Astrocyte of the hippocampus (primary cell): Measurements from ENCODE around the gene SCARF2.
A peak's percentile ranks its signal among the peaks of the same experiment; 100 is the strongest.

Experiments
- DNase-seq: peaks from one replicate; pipeline ENCODE4 v3.0.0; 2011; ENCODE audit warnings: low read depth, low spot score

Gene SCARF2

GRCh38 chr22:20440637-20441591 lies 3.3 kb upstream of the SCARF2 start:
- DNase-seq: no peak

DNA sequence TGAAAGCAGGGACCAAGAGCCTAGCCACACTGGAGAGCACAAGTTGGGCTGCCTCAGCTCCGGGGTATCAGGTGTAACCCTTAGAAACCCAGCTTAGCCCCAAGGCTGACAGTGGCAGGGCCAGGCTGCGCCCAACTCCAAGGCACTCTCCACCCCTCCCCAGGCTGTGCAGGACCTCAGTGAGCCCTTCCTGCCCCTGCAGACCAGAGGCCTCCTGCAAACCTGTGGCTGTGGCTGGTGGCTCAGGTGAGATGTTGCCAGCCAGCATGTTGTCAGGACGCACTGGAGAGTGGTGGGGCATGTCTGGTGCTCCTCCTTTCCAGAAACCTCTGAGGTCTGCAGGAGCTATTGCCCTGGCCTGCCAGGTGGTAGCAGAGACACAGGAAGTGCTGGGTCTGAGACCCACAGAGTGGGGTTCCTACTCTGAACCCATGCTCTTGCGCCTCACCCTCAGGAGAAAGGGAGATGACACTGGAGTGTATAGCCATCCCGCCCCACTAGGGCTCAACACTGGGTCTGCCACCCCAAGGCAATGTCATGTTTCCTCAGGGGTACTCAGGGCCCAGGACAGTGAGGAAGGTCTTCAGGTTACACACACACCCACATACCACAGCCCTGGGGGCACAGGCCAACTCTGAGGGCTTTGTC lies 2.4 kb upstream of the SCARF2 start:
- no peak for DNase-seq

DNA sequence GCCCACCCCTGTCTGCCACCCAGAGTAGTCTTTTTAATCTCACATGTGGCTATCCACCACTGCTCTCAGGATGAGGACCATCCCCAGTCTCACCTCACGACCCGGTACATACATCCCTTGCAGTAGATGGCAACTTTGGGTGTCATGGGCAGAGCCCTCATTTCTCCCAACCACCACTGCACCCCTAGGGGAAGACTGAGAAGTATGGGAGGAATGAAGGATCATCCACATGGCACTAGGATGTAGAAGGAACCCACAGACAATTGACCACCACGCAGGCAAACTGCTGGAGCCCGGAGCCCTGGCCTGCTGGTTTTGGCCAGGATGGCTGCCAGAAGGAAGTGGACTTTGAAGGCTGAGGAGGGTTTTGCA lies 1.9 kb upstream of the SCARF2 start:
- no peak for DNase-seq

GRCh38 chr22:20438678-20439492 lies 1.3 kb upstream of the SCARF2 start:
- DNase-seq: no peak

- DNase-seq: no peak
Measured at GRCh38 chr22:20438427-20438677, 727 bp upstream of the SCARF2 start.

DNA sequence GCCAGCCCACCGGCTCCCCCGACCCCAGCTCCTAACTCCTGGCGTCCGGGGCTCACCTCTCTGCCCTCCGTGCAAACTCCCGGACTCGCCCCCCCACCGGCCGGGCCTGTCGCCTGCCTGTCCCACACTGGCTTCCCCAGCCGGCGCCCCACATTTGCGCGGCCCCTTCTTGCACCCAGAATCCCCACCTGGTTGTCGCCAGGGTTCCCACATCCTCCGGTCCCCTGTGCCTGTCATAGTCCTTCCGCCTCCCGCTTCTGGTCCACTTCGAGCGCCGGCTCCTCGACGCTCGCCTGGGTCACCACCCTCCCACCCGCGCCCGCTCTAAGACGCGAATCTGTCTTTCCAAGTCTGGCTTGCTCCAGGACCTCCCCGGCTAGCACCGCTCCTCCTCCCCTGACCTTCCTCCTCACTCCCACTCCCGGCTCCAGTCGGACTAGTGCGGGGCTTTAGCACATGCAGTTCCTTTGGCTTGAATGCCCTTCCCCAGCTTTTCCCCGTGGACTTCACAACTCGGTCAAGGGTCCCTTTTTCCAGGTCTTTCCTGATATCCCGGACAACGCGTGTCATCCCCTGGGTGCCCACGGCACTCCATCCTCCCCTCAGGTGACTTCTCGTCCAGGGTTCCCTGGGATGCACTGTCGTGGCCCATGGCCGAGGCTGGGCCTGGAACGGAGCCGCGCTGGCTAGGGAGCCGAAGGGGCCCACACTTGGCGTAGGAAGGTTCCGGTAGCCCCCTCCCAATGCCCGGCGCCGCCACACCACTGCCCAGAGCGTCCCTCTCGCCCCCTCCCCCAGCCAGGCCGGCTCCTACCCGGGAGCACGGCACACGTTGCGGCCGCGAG lies 635 bp downstream of the SCARF2 start:
- peak; percentile 64 for DNase-seq

GRCh38 chr22:20436307-20436767 lies 1.3 kb downstream of the SCARF2 start:
- peak; percentile 85 for DNase-seq

- no peak for DNase-seq
Measured at GRCh38 chr22:20435436-20436306, 2.0 kb downstream of the SCARF2 start.

DNA sequence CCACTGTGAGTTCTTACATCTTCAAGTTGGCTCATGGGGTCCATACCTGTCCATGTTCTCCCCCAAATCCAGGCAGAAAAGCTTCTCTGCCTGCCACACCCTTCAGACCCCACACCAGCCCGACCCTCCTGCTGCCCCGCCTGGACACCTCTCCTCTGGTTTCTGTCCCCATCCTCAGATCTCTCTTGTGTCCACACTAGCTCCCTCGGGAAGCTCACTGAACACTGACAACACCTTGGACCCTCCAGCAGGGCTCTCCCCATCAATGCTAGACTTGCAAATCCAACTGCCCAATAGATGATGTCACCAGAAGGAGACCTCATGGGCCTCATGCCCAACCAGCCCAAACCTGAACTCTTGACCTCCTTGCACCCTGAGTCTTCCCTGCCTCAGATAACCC lies 2.9 kb downstream of the SCARF2 start:
- DNase-seq: no peak

DNA sequence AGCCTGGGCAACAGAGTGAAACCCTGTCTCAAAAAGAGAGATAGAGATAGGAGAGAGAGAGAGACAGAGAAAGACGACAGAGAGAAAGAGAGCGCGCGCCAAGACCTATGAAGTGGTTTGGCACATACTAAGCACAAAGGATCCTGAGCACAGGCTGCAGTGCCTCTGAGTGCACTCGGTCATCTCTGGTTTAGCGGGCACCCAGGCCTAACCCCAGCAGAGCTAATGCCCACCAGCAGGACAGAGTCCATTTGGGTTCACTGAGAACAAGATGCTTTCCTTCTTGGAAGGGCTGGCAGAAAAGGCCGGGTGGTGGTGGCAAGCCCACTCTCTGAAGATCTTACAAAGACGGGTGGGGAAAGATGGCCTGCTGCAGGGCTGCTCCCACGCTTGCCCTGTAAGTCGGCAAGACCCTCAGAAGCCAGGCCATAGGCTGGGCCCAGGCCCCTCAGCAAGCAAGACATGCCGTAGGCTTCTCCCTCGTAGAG lies 3.3 kb downstream of the SCARF2 start:
- no peak for DNase-seq

- no peak for DNase-seq
Measured at GRCh38 chr22:20433686-20434241, 3.9 kb downstream of the SCARF2 start.

DNA sequence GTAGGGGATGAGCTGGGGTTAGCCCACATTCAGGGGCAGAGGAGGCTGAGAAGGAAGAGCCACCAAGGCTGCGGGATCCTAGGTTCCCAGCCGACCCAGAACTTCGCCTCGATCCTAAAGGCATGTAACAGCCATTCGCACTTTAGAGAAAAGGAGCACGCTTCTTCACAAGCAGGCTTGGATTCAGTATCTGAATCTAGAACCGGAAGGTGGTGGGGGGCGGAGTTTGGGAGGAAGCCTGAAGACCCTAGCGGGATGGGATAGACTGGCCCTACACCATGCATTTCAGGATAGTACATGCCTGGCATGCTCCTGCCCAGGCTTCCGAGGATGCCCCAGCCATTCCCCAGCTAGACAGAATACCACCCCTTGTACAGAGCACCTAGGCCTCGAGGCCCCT lies 4.4 kb downstream of the SCARF2 start:
- DNase-seq: no peak

DNA sequence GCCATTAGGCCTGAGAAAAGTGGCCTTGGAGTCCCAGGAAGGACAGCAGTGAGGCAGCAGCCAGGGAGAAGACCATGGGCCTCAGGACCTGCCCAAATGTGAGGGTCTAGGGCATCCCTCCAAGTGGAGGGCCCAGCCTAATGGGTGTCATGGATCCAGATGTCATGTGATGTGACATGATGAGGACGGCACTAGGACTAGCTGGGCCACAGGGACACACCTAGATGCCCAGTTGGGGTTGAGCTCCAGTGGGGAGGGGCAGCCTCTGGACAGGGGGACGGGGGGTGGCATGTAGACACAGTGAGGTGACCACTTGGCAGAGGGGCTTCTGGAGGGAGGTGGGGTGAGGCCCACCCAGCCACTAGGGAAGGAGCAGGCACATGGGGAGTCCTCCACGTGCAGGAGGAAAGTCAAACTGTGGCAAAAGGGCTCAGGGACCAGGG lies 5.4 kb downstream of the SCARF2 start:
- DNase-seq: no peak

- DNase-seq: no peak
Measured at GRCh38 chr22:20431511-20432192, 6.0 kb downstream of the SCARF2 start.

DNA sequence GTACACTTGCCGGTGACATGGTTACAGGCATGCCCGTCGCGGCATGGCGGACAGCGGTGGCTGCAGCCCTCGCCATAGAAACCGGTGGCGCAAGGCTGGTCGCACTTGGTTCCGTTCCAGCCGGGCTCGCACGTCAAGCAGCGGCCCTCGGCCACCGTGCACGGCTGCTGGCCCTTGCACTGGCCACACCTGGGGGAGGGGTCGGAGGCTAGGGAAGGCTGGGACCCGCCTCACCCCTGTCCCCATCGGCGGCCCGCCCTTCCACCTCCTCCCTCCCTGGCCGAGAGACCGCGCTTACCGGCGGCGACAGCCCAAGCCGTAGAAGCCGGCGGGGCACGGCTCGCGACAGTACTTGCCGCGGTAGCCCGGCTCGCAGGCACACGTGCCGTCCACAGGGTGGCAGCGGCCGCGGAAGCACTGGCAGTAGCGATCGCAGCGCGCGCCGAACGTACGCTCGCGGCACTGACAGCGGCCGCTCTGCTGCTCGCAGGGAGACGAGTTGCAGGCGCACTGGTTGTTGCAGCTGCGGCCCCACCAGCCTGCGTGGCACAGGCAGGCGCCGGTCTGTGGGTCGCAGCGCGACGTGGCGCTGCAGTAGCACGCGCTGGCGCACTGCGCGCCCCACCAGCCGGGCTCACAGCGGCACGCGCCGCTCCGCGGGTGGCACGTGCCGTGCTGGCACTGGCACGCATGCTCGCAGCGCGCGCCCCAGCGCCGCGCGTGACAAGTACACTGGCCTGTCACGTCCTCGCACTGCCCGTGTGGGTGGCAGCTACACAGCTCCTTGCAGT lies 6.7 kb downstream of the SCARF2 start:
- DNase-seq: peak; percentile 86

- no peak for DNase-seq
Measured at GRCh38 chr22:20430101-20430719, 7.4 kb downstream of the SCARF2 start.

DNA sequence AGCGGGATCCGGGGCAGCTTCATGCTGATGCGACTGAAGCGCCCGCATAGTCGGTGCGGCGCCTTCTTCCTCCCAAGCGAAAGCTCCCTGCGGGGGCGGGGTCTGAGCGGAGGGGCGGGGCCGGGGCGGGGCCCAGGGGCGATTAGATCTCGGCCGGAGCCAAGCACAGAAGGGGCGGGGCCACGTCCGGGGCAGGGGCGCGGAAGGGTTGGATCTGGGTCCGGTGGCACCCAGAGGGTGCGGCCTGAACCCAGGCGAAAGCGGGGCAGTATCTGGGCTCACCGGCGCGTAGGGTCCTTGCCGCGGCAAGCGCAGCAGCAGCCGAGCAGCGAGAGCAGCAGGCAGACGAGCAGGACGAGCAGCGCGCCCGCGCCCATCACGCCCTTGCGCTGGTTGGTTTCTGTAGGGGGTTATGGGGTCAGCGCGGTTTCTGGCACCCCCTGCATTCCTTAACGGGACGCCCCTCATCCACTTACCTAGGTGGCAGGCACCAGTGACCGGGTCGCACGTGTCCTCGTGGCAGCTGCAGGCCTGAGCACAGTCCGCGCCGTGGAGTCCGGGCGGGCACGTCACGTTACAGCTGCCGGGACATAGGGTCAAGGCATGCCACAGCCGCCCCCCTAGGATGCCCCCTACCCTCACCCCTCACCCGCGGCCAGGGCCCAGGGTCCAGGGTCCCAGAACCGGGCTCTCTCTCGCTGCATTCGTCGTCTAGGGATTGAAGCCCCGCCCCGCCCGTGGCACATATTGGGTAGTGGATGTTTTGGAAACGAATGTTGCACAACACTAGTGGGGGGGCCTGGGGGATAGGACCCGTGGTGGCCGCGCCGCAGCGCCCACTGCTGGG lies 8.1 kb downstream of the SCARF2 start:
- peak; percentile 51 for DNase-seq
